ENCODE measurements around the gene GCN1. TPM values are rescaled to one million over a fixed set of nuclear protein-coding genes. Genes with fewer than 3 reads are reported as not detected.

The GCN1 gene
- total RNA-seq, 4 donors from 2014 or later = 50.5 to 106 (median 64.3) TPM

- DNase-seq = peak; percentile 87 to 88
These were observed 34.0 kb upstream of the GCN1 start for GRCh38 chr12:120228291-120229070.

GRCh38 chr12:120228041-120228290, 33.5 kb upstream of the GCN1 start:
- Histone ChIP-seq H3K36me3 (no peaks in the 10 kb centered on the region), H3K27ac (peak overlapping the region in 1 of 2 donors; percentile 97), H3K4me3 (no peak overlapping the region), H3K9me3 (no peaks in the 10 kb centered on the region), H3K27me3 (no peaks in the 10 kb centered on the region), H3K4me1 (peaks cover 36 to 41% of the 10 kb centered on the region in 2 donors)
- TF ChIP-seq CTCF (IDR thresholded peaks at IDR 0.05) = no peak
- TF ChIP-seq POLR2A (IDR thresholded peaks at IDR 0.05) = no peak
- intact Hi-C loops (cut with DNase I; ENCODE audit: low total_unique reads) = loop anchor here (2.0 kb wide), 1 partner anchor 37 kb away; the partner anchor contains the start of gene PXN
- no peak for DNase-seq

More at GRCh38 chr12:120228291-120229070, 34.0 kb upstream of the GCN1 start:
- peaks cover 36 to 45% of the 10 kb centered on the region in 2 donors for H3K4me1 ChIP-seq
- H3K4me3 ChIP-seq = no peak overlapping the region
- peak; percentile 94 to 99 (median 96) for TF ChIP-seq CTCF (IDR thresholded peaks at IDR 0.05)
- no peak for TF ChIP-seq POLR2A (IDR thresholded peaks at IDR 0.05)
- peak overlapping the region; percentile 93 to 97 for H3K27ac ChIP-seq
- H3K9me3 ChIP-seq = no peaks in the 10 kb centered on the region
- H3K36me3 ChIP-seq = no peaks in the 10 kb centered on the region
- no peaks in the 10 kb centered on the region for H3K27me3 ChIP-seq
- intact Hi-C loops (cut with DNase I; ENCODE audit: low total_unique reads) = loop anchor here (2.0 kb wide), 1 partner anchor 36 kb away; the partner anchor contains the start of gene PXN

- intact Hi-C loops (cut with DNase I; ENCODE audit: low total_unique reads) = loop anchor here (2.0 kb wide), 1 partner anchor 37 kb away; the partner anchor contains the start of gene PXN
- DNase-seq = no peak
- Histone ChIP-seq H3K9me3 (no peaks in the 10 kb centered on the region), H3K36me3 (no peaks in the 10 kb centered on the region), H3K4me3 (no peak overlapping the region), H3K27me3 (no peaks in the 10 kb centered on the region), H3K27ac (no peak overlapping the region), H3K4me1 (peaks cover 36 to 39% of the 10 kb centered on the region in 2 donors)
- TF ChIP-seq CTCF (IDR thresholded peaks at IDR 0.05) = no peak
- TF ChIP-seq POLR2A (IDR thresholded peaks at IDR 0.05) = no peak
These were observed 32.9 kb upstream of the GCN1 start for GRCh38 chr12:120227233-120228040.

GRCh38 chr12:120225852-120226640, 31.5 kb upstream of the GCN1 start:
- no peak overlapping the region for H3K4me3 ChIP-seq
- H3K36me3 ChIP-seq = no peaks in the 10 kb centered on the region
- TF ChIP-seq POLR2A (IDR thresholded peaks at IDR 0.05) (no peak), CTCF (IDR thresholded peaks at IDR 0.05) (no peak)
- H3K27me3 ChIP-seq = no peaks in the 10 kb centered on the region
- H3K9me3 ChIP-seq = no peaks in the 10 kb centered on the region
- no peak for DNase-seq
- peaks cover 27 to 33% of the 10 kb centered on the region in 2 donors for H3K4me1 ChIP-seq
- intact Hi-C loops (cut with DNase I; ENCODE audit: low total_unique reads) = no loop called here
- peak overlapping the region in 1 of 2 donors; percentile 11 for H3K27ac ChIP-seq
